ENCODE results near the gene RBKS. TPM values are rescaled to one million over a fixed set of nuclear protein-coding genes. Genes with fewer than 3 reads are reported as not detected.
"Not testable (repeated sequence)": the region's sequence is repeated elsewhere in the genome, so short reads cannot be mapped to it uniquely, and the experiment has no call there.

RBKS gene
- total RNA-seq, 3 donors from 2014 or later = 0.79 to 1.6 (median 1.2) TPM

GRCh38 chr2:27773959-27774358 is 116.2 kb downstream of the RBKS start:
- DNase-seq (no peak), ATAC-seq (no peak)
- peaks cover 34% of the 10 kb centered on the region for H3K36me3 Mint-ChIP-seq (ENCODE audit: insufficient read depth)
- H3K9me3 Mint-ChIP-seq = no peaks in the 10 kb centered on the region
- peaks cover 48% of the 10 kb centered on the region for H3K4me1 Mint-ChIP-seq (ENCODE audit: low read depth)
- H3K27me3 Mint-ChIP-seq (ENCODE audit: low read depth) = no peaks in the 10 kb centered on the region
- H3K4me3 Mint-ChIP-seq = peak overlapping the region; percentile 99

GRCh38 chr2:27772804-27773203 is 117.4 kb downstream of the RBKS start:
- no peaks in the 10 kb centered on the region for H3K9me3 Mint-ChIP-seq
- no peak for DNase-seq
- H3K4me3 Mint-ChIP-seq = peak overlapping the region; percentile 99
- ATAC-seq = no peak
- H3K27me3 Mint-ChIP-seq (ENCODE audit: low read depth) = no peaks in the 10 kb centered on the region
- peaks cover 25% of the 10 kb centered on the region for H3K36me3 Mint-ChIP-seq (ENCODE audit: insufficient read depth)
- H3K4me1 Mint-ChIP-seq (ENCODE audit: low read depth) = peaks cover 39% of the 10 kb centered on the region

GRCh38 chr2:27771548-27772335 is 118.4 kb downstream of the RBKS start, which contains the start of gene MRPL33:
Gene MRPL33, plus strand, starts transcription at chr2:27771719. Its CDS starts 59 bp downstream, at chr2:27771778.
- H3K4me3 Mint-ChIP-seq = peak within 1 kb of the TSS; percentile 99
- ATAC-seq = peak; percentile 97 to 98
- peaks cover 34% of the 10 kb centered on the region for H3K4me1 Mint-ChIP-seq (ENCODE audit: low read depth)
- peak; percentile 88 for DNase-seq
- peaks cover 22% of the 10 kb centered on the region for H3K36me3 Mint-ChIP-seq (ENCODE audit: insufficient read depth)
- H3K9me3 Mint-ChIP-seq = no peaks in the 10 kb centered on the region
- H3K27me3 Mint-ChIP-seq (ENCODE audit: low read depth) = no peaks in the 10 kb centered on the region

- ATAC-seq (peak in 1 of 2 donors; percentile 20), DNase-seq (no peak)
- H3K4me3 Mint-ChIP-seq = peak overlapping the region; percentile 99
- no peaks in the 10 kb centered on the region for H3K9me3 Mint-ChIP-seq
- peaks cover 35% of the 10 kb centered on the region for H3K4me1 Mint-ChIP-seq (ENCODE audit: low read depth)
- H3K27me3 Mint-ChIP-seq (ENCODE audit: low read depth) = no peaks in the 10 kb centered on the region
- peaks cover 20% of the 10 kb centered on the region for H3K36me3 Mint-ChIP-seq (ENCODE audit: insufficient read depth)
Observed at GRCh38 chr2:27771202-27771547, 119.0 kb downstream of the RBKS start.

- DNase-seq (no peak), ATAC-seq (no peak)
- Mint-ChIP-seq H3K9me3 (no peaks in the 10 kb centered on the region), H3K27me3 (ENCODE audit: low read depth) (peaks cover 6% of the 10 kb centered on the region), H3K36me3 (ENCODE audit: insufficient read depth) (no peaks in the 10 kb centered on the region), H3K4me3 (peak overlapping the region; percentile 63), H3K4me1 (ENCODE audit: low read depth) (peaks cover 15% of the 10 kb centered on the region)
Observed at GRCh38 chr2:27766287-27766661, 123.9 kb downstream of the RBKS start.

DNA sequence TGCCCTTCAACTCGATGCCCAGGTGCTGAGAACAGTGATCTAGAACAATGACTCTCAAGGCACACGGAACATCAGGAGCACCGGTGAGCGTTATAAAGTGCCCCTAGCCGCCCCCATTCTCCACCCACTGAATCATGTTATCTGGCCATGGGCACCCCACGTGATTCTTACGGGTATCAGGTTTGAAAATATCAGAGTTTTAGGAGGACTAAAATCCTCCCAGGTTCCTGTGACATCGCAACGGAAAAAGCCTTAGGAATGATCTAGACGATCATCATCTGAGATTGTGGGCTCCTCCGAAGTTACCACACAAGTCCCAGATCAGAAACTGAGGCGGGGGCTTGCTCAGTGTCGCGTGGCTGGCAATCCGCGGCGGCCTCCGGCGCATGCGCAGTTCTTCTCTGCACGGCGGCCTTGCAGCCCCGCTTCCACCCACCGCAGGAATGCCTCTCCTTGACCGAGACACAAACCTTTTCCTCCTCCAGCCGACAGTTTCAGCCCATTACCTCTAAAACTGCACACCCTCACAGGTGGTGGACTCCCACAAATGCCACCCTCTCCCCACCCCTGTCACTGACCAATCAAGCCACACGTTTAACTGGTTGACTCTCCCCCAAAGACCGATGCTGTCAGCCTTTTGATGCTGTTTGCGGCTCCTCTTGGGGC is 124.4 kb downstream of the RBKS start:
- peak; percentile 51 for DNase-seq
- Mint-ChIP-seq H3K36me3 (ENCODE audit: insufficient read depth) (no peaks in the 10 kb centered on the region), H3K4me1 (ENCODE audit: low read depth) (peaks cover 13% of the 10 kb centered on the region), H3K4me3 (peak overlapping the region; percentile 63), H3K9me3 (no peaks in the 10 kb centered on the region), H3K27me3 (ENCODE audit: low read depth) (peaks cover 6% of the 10 kb centered on the region)
- ATAC-seq = peak; percentile 61 to 78

DNA sequence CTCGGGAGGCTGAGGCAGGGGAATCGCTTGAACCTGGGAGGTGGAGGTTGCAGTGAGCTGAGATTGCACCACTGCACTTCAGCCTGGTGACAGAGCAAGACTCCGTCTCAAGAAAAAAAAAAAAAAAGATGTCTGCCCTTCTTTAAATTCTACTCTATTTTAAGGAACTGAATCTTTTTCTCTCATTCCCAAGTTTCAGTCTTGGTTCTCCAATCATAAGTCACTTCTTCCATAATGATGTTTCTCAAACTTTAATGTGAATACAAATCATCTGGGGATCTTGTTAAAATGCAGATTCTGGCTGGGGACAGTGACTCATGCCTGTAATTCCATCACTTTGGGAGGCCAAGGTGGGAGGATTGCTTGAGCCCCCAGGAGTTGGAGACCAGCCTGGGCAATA is 125.7 kb downstream of the RBKS start:
- peaks cover 12% of the 10 kb centered on the region for H3K4me1 Mint-ChIP-seq (ENCODE audit: low read depth)
- H3K36me3 Mint-ChIP-seq (ENCODE audit: insufficient read depth); ATAC-seq; H3K4me3 Mint-ChIP-seq; H3K27me3 Mint-ChIP-seq (ENCODE audit: low read depth); DNase-seq; H3K9me3 Mint-ChIP-seq: not testable (repeated sequence)

DNA sequence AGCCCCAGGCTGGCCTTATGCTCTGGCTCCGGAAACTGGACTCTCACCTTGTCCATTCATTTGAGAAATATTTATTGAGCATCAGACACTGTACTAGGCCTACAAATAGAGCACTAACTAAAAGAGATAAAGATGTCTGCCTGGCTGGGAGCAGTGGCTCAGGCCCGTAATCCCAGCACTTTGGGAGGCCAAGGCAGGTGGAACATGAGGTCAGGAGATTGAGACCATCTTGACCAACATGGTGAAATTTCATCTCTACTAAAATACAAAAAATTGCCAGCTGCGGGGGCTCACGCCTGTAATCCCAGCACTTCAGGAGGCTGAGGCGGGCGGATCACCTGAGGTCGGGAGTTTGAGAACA is 126.3 kb downstream of the RBKS start:
- Mint-ChIP-seq H3K9me3 (no peaks in the 10 kb centered on the region), H3K36me3 (ENCODE audit: insufficient read depth) (no peaks in the 10 kb centered on the region), H3K4me3 (no peak overlapping the region), H3K4me1 (ENCODE audit: low read depth) (peaks cover 12% of the 10 kb centered on the region), H3K27me3 (ENCODE audit: low read depth) (peaks cover 6% of the 10 kb centered on the region)
- ATAC-seq = no peak
- no peak for DNase-seq

- H3K4me3 Mint-ChIP-seq = no peak overlapping the region
Observed at GRCh38 chr2:27762951-27763906, 127.0 kb downstream of the RBKS start.

GRCh38 chr2:27756544-27757498 is 133.4 kb downstream of the RBKS start:
- peaks cover 8% of the 10 kb centered on the region for H3K27me3 Mint-ChIP-seq (ENCODE audit: low read depth)
- ATAC-seq (no peak), DNase-seq (no peak)
- no peak overlapping the region for H3K4me3 Mint-ChIP-seq
- no peaks in the 10 kb centered on the region for H3K36me3 Mint-ChIP-seq (ENCODE audit: insufficient read depth)
- H3K4me1 Mint-ChIP-seq (ENCODE audit: low read depth) = no peaks in the 10 kb centered on the region
- no peaks in the 10 kb centered on the region for H3K9me3 Mint-ChIP-seq

More at GRCh38 chr2:27762951-27763906, 127.0 kb downstream of the RBKS start:
- no peaks in the 10 kb centered on the region for H3K9me3 Mint-ChIP-seq
- peaks cover 12% of the 10 kb centered on the region for H3K4me1 Mint-ChIP-seq (ENCODE audit: low read depth)
- H3K27me3 Mint-ChIP-seq (ENCODE audit: low read depth) = peaks cover 6% of the 10 kb centered on the region
- ATAC-seq (no peak), DNase-seq (no peak)
- no peaks in the 10 kb centered on the region for H3K36me3 Mint-ChIP-seq (ENCODE audit: insufficient read depth)

DNA sequence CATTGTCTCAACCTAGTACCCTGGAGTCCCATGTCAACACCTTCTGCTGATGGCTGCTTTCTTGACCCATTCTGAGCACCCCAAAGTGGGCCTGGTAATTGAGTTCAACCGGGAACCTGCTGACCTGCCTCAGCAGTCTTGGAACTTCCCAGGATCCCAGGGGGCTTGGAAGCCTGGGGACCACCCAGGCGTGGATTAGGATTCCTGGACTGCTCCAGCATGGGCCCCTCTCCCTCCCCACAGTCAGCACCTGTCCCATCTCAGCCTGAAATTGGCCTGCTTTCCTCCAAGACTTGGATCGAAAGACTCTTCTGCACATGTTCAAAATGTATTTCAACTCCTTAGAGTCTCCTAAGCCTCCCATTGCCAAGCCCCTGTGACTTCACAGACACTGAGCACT is 134.1 kb downstream of the RBKS start:
- no peak overlapping the region for H3K4me3 Mint-ChIP-seq
- H3K9me3 Mint-ChIP-seq = no peaks in the 10 kb centered on the region
- H3K27me3 Mint-ChIP-seq (ENCODE audit: low read depth) = peaks cover 8% of the 10 kb centered on the region
- H3K36me3 Mint-ChIP-seq (ENCODE audit: insufficient read depth) = no peaks in the 10 kb centered on the region
- DNase-seq (no peak), ATAC-seq (no peak)
- H3K4me1 Mint-ChIP-seq (ENCODE audit: low read depth) = no peaks in the 10 kb centered on the region

GRCh38 chr2:27754831-27755230 is 135.4 kb downstream of the RBKS start:
- no peaks in the 10 kb centered on the region for H3K4me1 Mint-ChIP-seq (ENCODE audit: low read depth)
- H3K4me3 Mint-ChIP-seq = no peak overlapping the region
- H3K36me3 Mint-ChIP-seq (ENCODE audit: insufficient read depth) = no peaks in the 10 kb centered on the region
- DNase-seq = no peak
- ATAC-seq = no peak
- H3K9me3 Mint-ChIP-seq = no peaks in the 10 kb centered on the region
- peaks cover 8% of the 10 kb centered on the region for H3K27me3 Mint-ChIP-seq (ENCODE audit: low read depth)

GRCh38 chr2:27754138-27754588 is 136.0 kb downstream of the RBKS start:
- Mint-ChIP-seq H3K9me3 (no peaks in the 10 kb centered on the region), H3K36me3 (ENCODE audit: insufficient read depth) (no peaks in the 10 kb centered on the region), H3K4me3 (no peak overlapping the region), H3K27me3 (ENCODE audit: low read depth) (peaks cover 8% of the 10 kb centered on the region), H3K4me1 (ENCODE audit: low read depth) (no peaks in the 10 kb centered on the region)
- ATAC-seq (peak; percentile 87 to 97), DNase-seq (peak; percentile 67)

Measured in activated T-cell treated with anti-CD3 and anti-CD28 coated beads, Interleukin-2, amount 50 U/mL, for 4 hours (primary cell).